Fibroblast of skin of scalp (primary cell): ENCODE results near the gene HSPBP1.

Source experiments
- DNase-seq: peaks from one replicate; pipeline ENCODE4 v3.0.0-alpha.2; 2013

HSPBP1 gene

DNA sequence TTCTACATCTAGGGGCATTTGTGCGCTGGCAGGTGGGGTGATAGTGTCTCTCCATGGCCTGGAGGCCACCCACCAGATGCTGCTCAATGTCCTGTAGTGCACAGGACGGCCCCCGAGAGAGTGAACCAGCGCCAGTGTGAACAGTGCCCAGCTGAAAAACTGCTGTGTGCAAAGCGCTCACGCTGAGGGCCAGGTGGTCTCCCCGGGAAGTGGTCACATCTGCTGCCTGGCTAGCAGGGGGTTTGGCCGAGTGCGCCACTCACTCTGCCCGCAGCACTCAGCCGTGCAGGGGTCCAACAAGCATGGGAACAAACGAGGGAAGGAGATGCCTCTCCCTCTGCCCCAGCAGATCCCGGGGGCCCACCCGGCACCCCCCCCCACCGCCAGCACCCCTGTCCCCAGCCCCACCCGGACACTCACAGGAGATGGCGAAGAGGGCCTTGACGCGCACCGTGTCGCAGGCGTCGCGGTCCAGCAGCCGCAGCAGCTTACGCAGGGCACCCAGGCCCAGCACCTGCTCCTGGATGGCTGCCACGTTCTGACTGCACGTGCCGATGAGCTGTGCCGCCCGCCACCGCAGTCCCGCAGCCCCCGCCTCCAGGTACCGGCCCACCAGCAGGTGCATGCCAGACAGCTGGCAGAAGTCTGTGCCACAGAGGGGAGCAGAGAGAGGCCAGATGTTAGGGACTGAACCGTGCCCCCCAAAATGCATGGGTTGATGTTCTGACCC, 5.8 kb downstream of the HSPBP1 start:
- no peak for DNase-seq

DNA sequence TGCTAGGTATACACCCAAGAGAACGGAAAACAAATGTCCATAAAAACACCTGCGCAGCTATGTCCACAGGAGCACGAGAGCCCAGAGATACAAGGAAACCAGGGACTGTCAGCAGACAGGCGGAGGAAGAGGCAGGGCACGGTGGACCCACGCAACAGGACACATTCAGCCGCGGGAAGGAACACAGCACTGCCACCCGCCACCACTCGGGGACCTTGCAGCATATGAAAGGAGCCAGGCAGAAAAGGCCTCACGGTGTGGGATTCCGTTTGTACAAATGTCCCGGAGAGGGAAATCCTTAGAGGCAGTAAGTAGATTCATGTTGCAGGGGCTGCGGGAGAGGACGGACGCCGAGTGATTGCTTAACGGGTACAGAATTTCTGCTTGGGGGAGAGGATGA, 7.8 kb downstream of the HSPBP1 start:
- no peak for DNase-seq

DNA sequence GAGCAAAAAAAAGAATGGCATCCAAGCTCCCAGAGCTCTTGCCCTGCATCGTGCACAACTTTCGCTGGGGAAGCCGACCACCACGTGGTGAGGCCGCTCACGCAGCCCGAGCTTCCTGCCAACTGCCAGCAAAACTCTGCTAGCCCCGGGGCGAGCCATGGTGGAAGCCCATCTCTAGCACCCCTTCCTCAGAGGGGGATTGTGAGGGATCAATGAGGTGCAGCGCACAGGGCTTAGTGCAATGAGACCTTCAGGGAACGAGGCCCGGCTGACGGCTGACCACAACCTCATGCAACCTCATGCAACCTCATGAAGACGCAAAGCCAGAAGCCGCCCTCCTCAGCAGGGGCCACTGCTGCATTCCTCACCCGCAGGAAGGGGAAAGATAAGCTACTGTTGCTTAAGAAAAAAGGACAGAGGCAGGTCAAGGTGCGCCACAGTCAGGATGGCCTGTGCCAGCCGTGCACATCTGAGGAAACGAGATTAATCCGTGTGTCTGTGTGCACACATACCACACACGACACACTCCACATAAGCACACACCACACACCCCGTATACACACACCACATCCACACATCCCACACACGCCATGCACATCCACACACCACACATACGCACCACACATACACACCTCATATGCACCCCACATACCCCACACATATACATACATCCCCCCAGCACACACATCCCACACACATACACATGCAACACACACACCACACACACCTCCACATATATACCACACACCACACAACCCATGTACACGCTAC, 9.6 kb downstream of the HSPBP1 start:
- no peak for DNase-seq

DNA sequence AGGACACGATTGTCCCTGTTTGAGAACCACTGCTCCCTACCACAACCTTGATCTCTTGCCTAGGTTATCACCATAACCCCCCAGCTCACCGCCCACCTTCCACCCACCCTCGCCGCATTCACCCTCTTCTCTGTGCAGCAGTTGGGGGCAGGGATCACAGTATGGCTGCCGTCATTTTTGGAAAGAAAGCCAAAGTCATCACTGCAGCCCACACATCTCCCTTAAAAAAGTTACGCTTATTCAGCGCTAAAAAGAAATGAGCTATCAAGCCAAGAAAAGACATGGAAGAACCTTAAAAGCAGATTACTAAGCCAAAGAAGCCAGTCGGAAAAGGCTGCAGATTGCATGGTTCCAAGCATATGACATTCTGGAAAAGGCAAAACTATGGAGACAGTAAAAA, 10.6 kb downstream of the HSPBP1 start:
- no peak for DNase-seq

DNA sequence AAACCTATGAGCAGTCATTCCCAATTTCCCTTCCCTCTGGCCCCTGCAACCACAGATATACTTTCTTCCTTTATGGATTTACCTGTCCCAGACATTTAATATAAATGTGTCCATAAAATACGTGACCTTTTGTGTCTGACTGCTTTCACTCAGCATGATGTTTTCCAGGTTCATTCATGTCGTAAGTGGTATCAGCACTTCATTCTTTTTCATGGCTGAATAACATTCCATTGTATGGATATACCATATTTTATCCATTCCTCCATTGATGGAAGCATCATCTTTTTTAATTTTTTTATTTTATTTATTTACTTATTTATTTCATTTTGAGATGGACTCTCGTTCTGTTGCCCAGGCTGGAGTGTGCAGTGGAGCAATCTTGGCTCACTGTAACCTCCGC, 13.1 kb downstream of the HSPBP1 start:
- no peak for DNase-seq

DNA sequence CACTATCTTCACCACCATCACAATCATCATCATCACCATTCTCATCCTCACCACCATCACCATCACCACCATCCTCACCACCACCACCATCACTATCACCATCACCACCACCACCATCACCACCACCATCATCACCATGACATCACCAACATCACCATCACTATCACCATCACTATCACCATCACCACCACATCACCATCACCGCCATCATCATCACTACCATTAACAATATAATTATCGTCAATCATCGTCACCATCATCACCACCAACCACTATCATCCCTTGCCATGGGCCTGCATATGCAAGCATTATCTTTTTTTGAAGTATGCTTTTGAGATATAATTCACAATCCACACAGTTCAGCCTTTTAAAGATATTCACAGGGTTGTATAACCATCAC, 13.5 kb downstream of the HSPBP1 start:
- DNase-seq: no peak

DNA sequence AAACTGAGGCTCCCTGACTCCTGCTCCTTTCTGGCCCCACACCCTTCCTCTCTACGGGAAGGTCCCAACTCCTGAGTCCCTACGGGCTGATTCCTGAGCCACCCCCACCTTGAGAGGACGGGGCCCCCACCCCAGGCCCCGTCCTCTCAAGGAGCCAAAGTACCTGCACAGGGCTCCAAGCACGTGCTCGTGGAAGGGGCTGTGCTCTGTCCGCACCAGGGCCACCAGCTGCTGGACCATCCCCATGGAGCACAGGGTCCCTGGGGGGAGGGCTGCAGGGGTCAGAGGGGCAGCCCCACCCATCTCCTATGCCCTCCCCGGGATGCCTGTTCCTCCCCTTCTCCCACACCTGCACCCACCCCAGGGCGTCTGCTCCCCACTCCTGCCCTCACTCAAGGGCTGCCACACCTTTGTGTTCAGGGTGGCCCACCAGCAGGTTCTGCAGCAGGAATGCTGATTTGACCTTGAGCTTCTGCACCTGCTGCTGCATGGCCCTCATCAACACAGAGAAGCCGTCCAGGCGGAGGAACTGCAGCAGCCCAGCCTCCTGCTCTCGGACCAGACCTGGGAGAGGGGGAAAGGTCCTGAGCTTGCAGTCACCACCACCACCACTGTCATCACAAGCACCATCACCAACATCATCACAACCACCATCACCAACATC, 14.1 kb downstream of the HSPBP1 start:
- DNase-seq: no peak

DNA sequence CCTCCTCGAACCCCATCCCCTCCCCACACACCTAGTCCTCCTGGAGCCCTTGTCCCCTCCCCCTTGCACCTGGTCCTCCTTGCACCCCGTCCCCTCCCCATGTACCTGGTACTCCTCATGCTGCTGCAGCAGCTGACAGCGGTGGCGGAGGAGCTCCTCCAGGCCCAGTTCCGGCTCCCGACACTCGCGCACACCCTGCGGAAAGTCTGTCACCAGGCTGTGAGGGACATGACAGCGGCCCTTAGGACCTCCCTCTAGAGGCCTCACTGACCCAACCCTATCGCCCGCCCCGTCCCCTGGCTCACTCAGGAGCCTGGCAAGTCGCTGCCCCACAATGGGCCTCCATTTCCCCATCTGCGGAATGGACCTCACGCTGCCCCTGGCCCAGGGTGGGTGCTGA, 14.7 kb downstream of the HSPBP1 start:
- DNase-seq: no peak

DNA sequence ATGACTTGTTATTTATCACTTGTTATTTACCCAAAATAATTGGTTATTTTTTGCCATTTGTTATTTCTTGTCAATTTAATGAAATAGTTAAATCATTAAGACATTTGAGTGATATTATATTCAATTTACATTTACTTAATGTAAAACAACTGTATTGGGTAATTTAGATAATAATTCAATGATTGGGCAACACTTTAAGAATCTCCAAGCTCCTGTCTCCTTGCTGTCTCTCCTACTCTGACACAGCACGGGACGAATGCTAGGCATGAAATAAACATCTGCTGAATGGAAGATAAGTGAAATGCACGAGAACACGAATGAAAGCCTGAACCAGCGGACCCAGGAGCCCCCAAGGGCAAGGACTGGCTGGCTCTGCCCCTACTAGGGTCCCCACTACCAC, 15.4 kb downstream of the HSPBP1 start:
- no peak for DNase-seq

DNA sequence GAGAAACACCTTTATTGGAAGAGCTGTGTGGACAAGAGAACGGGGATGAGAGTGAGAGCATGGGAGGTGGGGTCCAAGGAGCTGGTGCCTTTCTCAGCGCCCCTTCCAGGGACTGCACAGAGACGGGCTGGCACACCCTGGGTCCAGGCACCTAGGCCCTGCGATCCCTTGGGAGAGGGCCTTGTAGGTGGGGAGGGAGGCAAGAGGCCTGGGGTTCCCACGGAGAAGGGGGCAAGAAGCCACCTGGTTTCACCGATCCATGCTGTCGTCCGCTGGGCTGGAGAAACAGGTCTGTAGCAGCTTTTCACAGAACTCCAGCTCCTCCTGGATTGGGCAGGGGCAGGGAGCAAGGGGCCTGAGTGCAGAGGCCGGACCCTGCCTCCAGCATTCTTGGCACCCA, 17.6 kb downstream of the HSPBP1 start:
- no peak for DNase-seq

DNA sequence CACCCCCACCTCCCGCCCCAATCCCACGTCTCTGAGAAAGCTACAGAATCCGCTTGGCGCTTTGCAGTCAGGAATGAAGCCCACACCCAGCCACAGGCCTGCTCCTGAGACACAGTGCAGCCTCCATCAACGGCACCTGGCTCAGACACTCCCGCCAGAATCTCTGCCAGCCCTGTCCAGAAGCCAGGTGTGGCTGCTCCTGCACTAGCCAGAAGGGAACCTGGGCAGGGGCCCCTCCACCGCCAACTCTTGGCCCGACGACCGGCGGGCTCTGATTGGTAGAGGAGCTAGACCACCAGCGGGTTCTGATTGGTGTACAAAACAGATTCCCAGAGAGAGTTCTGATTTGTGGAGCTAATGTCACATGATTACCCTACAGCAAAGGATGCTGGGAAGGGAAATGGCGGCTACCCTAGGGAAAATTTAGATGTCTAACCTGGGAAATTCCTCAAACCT, 18.2 kb downstream of the HSPBP1 start:
- no peak for DNase-seq

DNA sequence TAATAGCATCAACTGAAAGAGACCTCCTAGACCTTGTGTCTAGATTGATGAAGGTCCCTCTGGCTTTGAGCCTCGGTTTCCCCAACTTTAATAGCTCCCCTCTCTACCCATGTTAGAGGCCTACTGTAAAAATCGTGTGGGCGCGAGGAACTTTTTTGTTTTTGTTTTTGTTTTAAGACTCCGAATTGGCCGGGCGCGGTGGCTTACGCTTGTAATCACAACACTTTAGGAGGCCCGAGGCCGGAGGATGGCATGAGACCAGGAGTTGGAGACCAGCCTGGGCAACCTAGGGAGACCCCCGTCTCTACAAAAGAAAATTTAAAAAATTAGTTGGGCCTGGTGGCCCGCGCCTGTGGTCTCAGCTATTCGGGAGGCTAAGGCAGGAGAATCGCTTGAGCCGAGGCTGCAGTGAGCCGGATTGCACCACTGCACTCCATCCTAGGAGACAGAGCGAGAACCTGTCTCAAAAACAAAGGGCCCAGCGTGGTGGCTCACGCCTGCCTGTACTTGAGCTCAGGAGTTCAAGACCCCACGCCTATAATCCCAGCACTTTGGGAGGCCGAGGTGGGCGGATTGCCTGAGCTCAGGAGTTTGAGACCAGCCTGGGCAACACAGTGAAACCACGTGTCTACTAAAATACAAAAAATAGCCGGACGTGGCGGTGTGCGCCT, 20.2 kb downstream of the HSPBP1 start:
- DNase-seq: no peak

DNA sequence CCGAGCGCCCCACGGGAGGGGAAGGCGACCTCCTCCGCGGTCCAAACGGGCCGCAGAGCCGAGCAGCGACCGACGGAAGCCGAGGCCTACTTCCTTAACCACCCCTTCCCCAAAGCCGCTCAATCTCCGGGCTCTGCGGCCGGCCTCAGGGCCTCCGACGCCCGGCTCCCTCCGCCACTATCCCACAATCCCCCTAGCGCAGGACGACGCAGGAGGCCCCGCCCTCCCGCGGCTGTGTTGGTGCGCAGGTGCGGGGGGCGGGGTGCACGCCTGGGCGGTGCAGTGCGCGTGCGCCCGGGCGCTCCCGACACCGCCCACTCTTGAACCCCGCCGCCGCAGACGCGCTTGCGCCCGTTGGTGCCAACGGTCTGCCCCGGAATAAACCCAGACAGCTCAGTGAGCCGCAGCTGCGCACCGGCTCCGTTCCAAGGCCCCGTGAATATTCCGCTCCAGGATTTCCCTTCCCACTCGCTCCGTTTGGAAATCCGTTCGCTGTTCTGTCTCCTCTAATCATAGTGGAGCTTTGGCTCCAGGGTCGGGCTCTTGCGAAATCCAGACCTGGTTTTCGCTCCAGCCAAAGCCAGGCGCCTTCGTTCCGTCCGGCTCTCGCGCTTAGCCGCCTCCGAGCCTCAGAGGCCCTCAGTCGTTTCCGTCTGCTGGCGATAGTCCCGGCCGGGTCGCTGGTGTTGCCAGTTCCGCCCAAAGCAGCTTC, 20.9 kb downstream of the HSPBP1 start, which contains the start of gene PPP6R1:
Gene PPP6R1, minus strand, starts transcription at position 190 of the 712 bp plus-strand sequence. CDS start 11,914 bp downstream, outside the sequence.
- peak; percentile 100 for DNase-seq

DNA sequence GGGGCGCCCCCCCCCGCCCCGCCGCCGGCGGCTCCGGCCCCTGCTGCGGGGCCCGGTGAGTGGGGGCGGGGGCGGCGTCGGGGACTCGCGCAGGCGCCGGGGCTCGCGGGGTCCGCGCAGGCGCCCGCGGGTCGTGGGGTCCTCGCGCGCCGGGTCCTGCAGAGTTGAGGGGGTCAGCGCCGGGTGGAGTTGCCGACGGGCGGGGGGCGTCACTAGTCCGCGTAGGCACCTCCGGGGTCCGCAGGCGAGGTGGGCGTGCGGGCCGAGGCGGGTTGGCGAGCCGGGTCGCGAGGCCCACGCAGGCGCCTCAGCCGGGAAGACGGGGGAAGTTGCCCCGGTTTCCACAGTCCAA, 21.5 kb downstream of the HSPBP1 start:
- DNase-seq: no peak

DNA sequence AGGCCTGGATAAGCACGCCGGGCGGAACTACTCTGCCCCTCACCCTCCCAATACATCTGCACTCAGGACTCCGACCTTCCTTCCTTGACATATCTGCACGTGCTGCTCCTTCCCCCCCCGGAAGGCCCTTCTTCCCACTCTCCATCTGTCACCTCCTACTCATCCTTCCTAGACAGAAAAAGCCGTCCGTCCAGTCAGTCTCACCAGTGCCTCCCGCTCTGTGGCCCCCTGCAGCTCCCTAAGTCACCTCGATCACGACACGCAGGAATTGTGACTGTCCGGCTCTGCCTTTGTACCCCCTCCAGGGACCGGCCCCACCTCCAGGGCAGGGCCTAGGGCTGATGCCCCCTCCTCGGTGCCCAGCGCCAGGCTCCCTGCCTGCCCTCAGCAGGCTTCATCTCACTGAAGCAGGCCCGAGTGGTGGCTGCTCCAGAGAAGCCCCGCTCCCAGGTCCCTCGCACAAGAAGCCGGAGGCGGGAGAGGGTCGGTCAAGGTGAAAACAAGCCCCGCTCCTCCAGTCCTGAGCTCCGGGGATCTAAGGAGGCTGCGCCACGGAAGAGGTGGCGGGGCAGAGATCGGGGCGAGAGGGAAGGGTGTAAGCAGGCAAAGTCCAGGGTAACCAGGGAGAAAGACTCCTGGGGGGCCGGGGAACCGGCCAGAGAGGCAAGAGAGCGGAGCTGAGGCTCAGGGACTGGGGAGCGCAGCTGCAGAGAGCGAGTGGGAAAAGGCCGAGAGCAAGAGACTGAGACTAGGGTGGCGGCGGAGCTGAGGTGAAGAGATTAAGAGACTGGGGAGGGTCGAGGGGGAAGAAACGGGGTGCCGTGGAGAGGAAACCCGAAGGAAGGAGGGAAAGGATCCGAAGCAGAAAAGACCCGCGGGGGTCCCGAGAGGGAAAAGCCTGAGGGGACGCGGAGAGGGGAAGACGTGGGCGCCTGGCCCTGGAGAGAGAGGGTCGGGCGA, 22.2 kb downstream of the HSPBP1 start:
- DNase-seq: no peak

DNA sequence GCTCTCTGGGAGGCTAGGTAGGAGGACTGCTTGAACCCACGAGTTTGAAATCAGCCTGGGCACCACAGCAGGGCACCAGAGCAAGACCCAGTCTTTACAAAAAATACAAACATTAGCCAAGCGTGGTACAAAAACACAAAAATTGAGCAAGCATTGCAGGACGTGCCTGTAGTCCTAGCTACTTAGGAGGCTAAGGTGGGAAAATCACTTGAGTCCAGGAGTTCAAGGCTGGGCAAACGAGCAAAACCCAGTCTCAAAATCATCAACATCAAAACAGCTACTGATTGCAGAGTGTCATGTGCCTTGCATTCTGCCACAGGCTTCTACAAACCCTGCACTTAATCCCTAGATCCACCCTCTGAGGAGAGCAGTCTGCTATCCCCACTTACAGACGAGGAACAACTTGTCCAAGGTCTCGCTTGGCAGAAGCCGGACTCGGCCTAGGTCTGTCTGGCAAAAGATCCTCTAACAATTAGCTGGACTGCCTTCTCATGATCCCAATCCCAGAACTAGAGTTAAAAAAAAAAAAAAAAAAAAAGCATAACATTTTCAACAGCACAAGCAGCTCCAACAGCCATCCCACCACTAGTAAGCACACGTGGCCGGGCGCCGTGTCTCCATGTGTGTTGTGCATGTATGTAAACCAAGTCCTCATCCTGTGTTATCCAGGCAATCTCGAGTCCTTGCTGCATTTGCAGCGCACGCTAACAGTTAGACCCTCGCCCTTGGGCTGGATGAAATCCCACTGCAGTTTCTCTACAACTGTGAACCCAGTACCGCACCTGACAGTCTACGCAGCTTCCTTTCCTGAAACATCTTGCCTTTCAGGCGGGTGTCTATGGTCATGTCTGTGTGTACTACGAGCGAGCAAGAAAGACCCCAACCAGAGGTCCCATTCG, 23.1 kb downstream of the HSPBP1 start:
- DNase-seq: no peak

DNA sequence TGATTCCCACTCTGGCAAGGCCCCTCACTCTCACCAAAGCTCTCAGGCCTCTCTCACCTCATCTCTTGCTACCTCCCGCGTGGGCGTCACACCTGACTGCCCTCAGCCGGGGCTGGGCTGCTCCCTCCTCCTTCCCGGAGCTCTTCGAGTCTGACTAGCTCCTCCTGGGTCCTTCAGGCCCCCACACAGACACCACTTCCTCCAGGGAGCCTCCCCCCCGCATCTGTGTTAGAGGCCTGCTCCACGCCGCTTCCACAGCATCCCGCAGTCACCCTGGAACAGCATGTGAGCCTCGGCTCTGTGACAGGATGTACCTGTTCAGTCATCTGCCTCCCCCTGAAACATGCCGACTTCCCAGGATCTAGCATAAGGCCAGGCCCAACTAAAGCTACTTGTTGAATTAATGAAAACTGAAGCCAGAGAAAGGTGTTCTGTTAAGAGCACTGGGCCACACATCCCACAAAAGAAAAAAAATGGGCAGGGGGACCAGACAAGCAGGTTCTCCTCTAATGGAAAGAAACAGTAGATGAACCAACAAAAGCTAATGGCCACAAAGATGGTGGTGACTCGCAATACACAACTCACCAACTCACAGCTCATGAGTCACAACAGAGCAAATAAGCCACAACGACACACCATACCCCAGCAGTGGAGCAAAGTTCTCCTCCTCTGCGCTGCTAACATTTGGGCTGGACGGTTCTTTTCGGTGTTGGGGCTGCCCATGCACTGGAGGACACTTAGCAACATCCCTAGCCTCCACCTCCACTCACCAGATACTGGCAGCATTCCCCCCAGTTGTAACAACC, 24.1 kb downstream of the HSPBP1 start:
- no peak for DNase-seq

DNA sequence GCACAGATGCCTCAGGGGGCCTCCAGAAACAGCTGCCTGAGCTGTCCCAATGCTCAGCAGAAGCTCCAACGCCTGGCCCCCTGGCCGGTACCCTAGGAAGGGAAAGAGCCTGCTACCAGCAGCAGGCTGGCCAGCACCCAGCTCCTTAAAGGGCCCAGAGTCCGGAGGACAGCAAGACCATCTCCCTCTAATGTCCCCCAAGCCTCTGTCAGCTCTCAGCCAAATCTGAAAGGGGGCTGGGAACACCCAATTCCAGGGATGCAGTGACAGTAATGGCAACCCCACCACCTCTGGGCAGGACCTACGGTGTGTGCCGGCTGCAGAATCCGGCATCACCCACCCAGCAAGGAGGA, 25.3 kb downstream of the HSPBP1 start:
- no peak for DNase-seq
